SK-MEL-5 (cell line): ENCODE measurements around the gene SEC14L1. TPM values are rescaled to one million over a fixed set of nuclear protein-coding genes. Genes with fewer than 3 reads are reported as not detected.

ENCODE experiments used
- DNase-seq: peaks from one replicate; pipeline ENCODE4 v3.0.0-alpha.2; 2016; ENCODE audit warnings: low read depth, low spot score
- in situ Hi-C: cut with HindIII; loops from 2 replicates; pipeline ENCODE4 v1.10.0; 2016; ENCODE audit warnings: low sequenced_read_pairs, high pct_unique_total_duplicates, low pct_unique_long_range_greater_than_20kb
- total RNA-seq: library from RNA; depleted of rRNA; stranded (reverse); fragments of >200 nt; shearing (Covaris generic); gene quantifications from 2 replicates; pipeline ENCODE4 v1.2.3, GENCODE V29; 2014

SEC14L1 gene
- total RNA-seq, 1 experiment from 2014 or later, result 85.3 TPM

- in situ Hi-C loops, result no loop called here
- DNase-seq, result no peak
These were observed 56.3 kb downstream of the SEC14L1 start for GRCh38 chr17:77197115-77197514.

GRCh38 chr17:77200711-77201110 is 59.9 kb downstream of the SEC14L1 start:
- no peak for DNase-seq
- in situ Hi-C loops, result no loop called here

GRCh38 chr17:77203436-77203835 is 62.7 kb downstream of the SEC14L1 start:
- DNase-seq, result no peak
- in situ Hi-C loops, result no loop called here

- in situ Hi-C loops, result no loop called here
- no peak for DNase-seq
These were observed 63.1 kb downstream of the SEC14L1 start for GRCh38 chr17:77203846-77204245.

GRCh38 chr17:77204536-77204935 is 63.8 kb downstream of the SEC14L1 start:
- no peak for DNase-seq
- in situ Hi-C loops, result no loop called here

GRCh38 chr17:77205396-77206125 is 64.8 kb downstream of the SEC14L1 start:
- in situ Hi-C loops, result no loop called here
- no peak for DNase-seq

- no peak for DNase-seq
- in situ Hi-C loops, result no loop called here
These were observed 65.6 kb downstream of the SEC14L1 start for GRCh38 chr17:77206158-77206956.

- in situ Hi-C loops, result no loop called here
- DNase-seq, result no peak
These were observed 67.0 kb downstream of the SEC14L1 start for GRCh38 chr17:77207689-77208216.

- DNase-seq, result peak; percentile 55
These were observed 67.5 kb downstream of the SEC14L1 start for GRCh38 chr17:77208217-77208808.

GRCh38 chr17:77208856-77209255 is 68.1 kb downstream of the SEC14L1 start:
- DNase-seq, result no peak
- in situ Hi-C loops, result no loop called here

More at GRCh38 chr17:77208217-77208808, 67.5 kb downstream of the SEC14L1 start:
- in situ Hi-C loops, result no loop called here

- DNase-seq, result no peak
- in situ Hi-C loops, result no loop called here
These were observed 68.6 kb downstream of the SEC14L1 start for GRCh38 chr17:77209330-77209748.

- DNase-seq, result no peak
- in situ Hi-C loops, result no loop called here
These were observed 69.6 kb downstream of the SEC14L1 start for GRCh38 chr17:77210331-77210730.

- in situ Hi-C loops, result no loop called here
- no peak for DNase-seq
These were observed 70.3 kb downstream of the SEC14L1 start for GRCh38 chr17:77210946-77211541.

GRCh38 chr17:77211681-77212080 is 70.9 kb downstream of the SEC14L1 start:
- in situ Hi-C loops, result no loop called here

GRCh38 chr17:77212081-77212832 is 71.5 kb downstream of the SEC14L1 start:
- in situ Hi-C loops, result no loop called here
- DNase-seq, result peak; percentile 49

More at GRCh38 chr17:77211681-77212080, 70.9 kb downstream of the SEC14L1 start:
- DNase-seq, result no peak

- in situ Hi-C loops, result no loop called here
- DNase-seq, result no peak
These were observed 72.3 kb downstream of the SEC14L1 start for GRCh38 chr17:77212833-77213777.
